ENCODE measurements around the gene TAF4B.
"Not testable (repeated sequence)": the region's sequence is repeated elsewhere in the genome, so short reads cannot be mapped to it uniquely, and the experiment has no call there.

The TAF4B gene

DNA sequence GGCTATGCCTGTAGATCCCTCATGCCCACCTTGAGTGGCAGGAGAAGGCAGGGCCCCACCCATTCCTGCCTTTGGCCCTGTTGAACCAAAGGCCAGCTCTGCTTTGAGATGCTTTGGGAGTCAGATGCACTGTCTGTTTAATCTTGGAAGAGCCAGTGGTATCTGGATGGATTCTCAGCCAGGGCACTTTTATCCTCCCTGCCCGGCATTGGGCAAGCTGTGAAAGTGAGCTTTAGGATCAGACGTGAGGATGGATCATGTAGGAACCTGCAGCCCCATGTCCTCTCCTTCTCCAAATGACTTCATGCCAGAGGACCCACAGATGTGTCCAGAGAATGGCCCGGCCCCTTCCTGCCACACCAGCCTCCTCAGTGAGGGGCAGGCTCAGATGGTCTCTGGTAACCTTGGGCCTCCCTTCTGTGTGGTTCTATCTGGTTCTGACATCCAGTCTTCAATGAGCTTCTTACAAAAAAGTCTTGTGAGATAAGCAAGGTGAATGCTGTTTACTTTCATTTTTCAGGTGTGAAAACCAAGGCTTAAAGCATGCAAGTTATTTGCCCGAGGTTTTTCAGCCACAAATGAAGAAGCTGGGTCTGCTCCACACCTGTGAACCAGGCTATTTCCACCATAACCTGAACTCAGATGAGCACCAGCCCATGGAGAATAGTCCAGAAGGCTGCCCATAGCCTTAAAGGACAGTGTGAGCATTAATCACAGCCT, 198.3 kb downstream of the TAF4B start:
- no peak for FAIRE-seq

DNA sequence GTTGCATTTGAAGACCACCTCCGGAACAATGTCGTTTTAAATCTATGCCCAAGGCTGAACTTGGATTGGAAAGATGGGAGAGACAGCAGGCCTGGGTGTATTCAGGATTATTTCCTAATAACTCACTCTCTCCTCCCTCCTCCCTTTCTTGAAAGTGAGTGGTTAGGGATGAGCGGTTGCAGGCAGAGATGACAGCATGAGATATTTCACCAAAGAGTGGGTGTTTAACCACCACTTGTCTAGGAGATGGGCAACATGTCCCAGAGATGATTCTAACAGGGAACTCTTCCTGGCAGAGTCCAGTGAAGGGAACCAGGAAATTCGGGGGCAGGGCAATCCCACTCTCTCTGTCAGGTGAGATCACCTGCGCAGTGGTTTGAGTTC, 198.9 kb downstream of the TAF4B start:
- FAIRE-seq = no peak

DNA sequence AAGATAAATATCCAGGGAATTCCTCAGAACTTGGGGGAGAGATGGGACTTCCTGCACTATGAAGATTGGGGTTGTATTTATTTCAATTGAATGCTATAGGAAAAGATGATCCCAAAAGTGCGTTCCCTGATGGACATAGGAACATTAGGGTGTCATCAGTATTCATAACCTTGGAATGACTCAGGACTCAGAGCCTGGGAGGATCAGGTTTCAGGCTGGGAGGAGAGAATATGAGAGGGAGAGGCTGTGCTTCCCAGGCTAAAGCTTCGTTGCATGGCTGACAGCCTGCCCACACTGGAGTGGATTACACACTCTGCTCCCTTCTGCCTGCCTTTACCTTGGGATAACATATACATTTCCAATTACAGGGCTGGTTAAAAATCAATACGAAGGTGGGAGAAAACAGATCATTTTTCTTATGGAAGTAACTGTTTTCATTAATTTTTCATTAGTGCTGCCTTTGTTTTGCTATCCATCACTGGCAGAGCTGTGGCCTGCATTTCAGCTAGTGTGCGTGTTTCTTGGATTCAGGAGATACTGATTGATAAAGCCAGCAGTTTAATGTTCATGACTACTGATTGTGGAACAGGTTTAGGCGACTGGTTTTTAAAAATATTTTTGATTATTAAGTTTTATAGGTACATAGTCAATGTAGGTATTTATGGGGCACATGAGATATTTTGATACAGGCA, 203.4 kb downstream of the TAF4B start:
- no peak for FAIRE-seq

DNA sequence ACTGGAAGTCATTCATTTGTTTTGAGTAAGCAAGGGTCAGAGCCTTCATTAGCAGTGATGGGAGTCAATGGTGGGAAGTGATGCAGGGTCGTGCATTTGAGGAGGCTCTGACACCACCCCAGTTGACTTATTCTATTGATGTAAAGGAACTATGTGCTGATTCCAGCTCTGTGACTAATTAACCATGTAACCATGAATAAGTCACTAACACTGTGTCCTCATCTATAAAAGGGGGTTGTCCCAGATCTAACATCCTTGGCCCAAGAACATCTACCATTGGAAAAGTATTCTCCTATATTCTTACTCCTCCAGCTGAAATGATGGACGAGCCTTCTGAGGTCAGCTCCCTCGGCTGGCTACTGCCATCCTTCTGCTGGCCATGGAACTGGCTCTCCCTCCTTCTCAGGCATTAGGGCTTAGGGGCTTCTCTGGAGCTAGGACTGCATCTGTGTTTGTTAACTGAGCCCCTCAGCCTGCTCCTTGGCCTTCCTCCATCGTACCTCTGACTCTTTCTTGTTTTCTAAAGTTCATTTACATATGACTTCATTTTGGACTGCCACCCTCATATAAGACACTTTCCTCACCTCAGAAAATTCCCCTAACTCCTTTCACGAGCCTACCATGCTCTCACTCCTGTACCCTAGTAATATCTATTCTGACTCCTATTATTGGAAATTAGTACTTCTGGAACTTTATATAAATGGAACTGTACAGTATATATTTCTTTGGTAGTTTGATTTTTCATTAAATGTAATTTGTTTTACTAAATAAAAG, 206.6 kb downstream of the TAF4B start:
- no peak for FAIRE-seq

DNA sequence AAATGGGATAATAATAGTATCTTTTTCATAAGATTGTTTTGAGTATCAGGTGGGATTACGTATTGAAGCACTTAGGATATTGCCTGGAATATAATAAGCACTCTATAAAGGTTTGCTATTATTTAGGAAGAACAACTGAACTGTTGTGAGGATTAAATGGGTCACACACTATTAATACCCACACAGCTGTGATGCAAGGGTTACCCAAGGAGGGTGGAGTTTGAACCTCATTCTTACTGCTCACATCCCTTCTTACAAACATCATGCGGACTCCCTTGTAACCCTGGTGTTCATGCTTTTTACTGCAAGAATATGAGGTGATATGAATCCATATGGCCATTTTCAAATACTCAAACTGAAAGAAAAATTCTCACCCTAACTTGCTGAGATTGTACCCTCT, 208.6 kb downstream of the TAF4B start:
- no peak for FAIRE-seq

DNA sequence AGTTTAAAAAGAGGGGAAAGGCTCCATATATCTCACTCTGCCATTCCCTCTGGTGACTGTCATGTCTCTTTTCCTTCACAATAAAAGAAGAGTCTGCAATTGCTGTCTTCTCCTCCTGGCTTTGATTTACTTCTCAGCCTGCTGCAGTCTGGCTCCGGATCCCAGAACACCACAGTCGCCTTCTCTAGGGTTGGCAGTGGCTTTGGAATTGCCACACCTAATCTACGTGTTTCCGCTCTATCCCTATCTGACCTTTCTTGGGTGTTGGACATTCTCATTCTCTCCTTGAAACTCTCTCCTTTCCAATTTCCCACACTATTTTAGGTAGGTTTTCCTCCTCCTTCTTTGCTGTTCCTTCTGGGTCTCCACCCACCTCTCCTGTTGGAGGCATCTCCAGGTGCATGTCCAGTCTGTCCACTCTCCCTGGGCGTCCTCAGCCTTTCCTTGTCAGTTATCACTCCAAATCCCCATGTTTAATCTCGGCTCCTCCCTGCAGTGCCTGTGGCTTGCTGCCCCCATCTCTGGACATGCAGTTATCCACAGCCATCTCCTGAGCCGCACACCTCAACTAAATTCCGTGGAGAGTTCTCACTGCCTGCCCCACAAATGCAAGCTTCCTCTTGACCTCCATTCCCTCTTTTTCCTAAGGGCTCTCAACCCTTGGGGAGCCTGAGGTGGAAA, 209.3 kb downstream of the TAF4B start:
- no peak for FAIRE-seq

DNA sequence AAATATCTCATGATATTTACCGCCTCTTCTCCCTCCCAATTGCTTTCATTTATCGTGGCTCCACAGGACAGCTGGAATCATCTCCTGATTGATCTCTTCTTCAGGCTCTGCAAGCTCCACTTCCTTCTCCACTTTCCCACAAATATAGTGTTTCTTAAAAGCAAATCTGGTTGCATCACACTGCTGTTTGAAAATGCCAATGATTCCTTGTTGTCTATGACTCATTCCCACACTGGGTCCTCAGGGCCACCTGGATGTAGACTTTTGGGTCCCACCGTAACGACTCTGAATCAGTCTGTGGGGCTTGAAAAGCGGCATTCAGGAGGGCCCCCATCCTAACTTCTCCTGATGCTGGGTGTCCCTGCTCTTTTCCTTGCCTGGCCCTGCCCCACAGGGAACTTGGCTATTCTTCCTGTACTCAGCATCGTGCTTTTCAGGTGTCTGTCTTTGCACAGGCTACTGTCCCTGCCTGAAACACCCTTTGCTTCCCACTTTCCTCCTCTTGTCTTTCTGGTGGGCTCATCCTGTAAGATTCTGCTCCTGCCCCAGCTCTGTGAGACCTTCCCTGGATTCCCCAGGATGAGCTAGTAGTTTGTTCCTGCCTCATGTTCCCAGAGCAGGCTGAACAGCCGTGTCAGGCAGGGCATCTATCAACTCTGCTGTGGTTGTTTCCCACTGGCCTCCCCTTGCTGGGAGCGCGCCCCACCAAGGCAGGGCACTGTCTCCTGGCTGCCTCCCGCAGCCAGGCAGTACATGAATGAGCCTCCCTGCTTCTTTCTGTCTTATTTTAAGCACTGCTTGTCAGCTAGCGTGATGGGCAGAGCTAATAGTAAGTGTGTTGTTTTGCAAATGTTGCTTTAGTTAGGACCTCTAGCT, 210.2 kb downstream of the TAF4B start:
- no peak for FAIRE-seq

DNA sequence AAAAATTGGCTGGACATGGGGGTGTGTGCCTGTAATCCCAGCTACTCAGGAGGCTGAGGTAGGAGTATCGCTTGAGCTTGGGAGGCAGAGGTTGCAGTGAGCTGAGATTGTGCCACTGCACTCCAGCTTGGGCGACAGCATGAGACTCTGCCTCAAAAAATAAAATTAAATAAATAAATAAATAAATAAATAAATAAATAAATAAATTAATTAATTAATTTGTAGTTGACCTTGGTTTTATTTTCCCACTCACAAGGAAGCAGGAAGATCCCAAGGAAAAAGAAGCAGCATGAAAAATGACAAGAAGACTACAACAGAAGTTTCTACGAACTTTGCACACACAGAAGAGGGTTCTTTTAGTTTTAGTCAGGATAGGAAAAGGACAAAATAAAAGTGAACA, 211.4 kb downstream of the TAF4B start:
- not testable (repeated sequence) for FAIRE-seq

DNA sequence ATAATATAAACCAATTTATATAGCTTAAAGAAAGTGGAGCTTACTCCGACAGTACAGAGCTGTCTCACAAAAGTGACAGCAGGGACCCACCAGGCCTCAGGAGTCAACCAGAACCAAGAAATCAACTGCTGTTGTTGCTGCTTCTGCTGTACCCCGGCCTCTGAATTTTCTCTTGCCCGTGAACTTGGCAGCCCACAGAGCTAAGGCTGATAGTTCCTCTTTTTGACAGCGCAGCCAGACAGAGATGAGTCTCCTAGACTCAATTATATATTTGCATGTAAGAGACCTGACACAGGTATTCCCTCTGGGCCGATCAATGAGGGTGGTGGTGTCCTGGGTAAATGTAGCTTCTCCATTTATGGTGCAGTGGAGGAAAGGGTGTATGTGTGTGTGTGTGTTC, 212.7 kb downstream of the TAF4B start:
- no peak for FAIRE-seq

DNA sequence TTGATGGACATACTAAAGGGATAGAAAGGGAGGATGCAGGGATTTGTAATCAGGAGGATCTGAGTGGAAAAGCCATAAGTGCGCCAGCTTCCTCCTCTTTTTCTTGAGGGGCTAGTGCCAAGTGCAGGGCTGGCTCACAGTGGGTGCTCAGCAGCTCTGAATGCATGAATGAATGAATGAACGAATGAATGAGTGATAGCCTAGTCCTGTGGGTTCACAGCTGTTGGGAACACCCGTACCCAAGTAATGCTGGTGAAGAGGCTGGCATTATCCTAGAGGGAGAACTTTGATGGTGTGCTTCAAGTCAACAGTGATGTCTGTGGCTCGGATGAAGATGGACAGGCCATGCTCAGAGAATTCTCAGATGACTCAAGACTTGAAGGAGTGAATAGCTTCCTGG, 213.3 kb downstream of the TAF4B start:
- FAIRE-seq = no peak

DNA sequence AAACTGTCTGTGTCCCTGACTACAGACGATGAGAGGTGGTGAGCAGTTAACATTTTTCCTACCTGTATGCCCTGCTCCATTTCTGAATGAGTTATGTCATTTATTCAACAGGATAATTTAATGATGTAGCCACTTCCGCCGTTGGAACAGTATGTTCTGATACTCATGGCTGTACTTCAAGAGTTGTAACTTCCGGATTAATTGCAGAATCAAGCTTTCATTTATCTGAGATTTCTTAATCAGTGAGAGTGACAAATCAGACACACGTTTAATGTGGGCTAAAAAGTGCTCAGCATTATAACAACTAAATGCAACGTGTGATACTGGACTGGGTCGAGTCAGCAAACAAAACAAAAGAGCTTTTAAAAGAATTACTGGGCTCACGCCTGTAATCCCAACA, 214.4 kb downstream of the TAF4B start:
- FAIRE-seq = no peak

Measured in colon (tissue), 2 donors.